GM19438 (cell line): ENCODE results near the gene PMFBP1.
A peak's percentile ranks its signal among the peaks of the same experiment; 100 is the strongest.
"Not testable (repeated sequence)": the region's sequence is repeated elsewhere in the genome, so short reads cannot be mapped to it uniquely, and the experiment has no call there.

Source experiments
- ATAC-seq: cut with Tn5 transposase; IDR thresholded peaks from one replicate; pipeline ENCODE4 v1.9.1; 2021; ENCODE audit warnings: low read depth; ENCODE audit not compliant: unreplicated experiment

The PMFBP1 gene

DNA sequence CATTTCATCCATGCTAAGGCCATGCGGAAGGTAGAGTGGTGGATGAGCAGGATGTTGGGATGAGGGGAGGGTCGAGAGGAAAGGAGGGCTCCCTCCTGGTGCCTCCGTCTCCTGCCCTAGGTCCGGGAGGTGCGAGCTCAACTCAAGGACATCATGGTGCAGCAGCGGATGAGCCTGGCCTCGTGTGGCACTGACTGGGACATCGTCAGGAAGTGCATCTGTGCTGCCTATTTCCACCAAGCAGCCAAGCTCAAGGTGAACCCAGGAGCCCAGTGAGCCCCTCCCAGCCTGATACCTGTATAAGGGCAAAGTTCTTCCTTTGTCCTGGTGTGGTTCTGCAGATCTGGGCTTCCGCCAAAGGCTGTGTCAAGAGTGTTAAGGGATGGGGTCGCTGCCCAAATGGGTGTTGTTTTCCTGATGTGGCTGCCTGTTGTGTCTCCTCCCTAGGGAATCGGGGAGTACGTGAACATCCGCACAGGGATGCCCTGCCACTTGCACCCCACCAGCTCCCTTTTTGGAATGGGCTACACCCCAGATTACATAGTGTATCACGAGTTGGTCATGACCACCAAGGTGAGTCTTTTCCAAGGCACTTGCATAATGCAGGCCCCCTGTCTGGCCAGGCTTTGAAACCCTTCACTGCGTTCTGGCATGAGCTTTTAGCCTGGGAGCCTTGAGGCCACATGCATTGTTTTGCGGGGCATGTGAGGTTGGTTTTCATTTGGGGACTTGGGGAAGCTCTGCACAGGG lies 63.4 kb downstream of the PMFBP1 start:
- no peak for ATAC-seq

DNA sequence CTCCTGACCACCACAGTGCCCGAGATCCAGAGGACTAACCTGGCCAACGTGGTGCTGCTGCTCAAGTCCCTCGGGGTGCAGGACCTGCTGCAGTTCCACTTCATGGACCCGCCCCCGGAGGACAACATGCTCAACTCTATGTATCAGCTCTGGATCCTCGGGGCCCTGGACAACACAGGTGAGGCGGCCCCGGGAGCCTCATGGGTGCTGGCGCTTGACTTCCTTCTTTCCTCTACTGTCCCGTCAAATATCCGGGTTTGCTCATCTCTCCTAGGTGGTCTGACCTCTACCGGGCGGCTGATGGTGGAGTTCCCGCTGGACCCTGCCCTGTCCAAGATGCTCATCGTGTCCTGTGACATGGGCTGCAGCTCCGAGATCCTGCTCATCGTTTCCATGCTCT lies 64.6 kb downstream of the PMFBP1 start:
- ATAC-seq: no peak

DNA sequence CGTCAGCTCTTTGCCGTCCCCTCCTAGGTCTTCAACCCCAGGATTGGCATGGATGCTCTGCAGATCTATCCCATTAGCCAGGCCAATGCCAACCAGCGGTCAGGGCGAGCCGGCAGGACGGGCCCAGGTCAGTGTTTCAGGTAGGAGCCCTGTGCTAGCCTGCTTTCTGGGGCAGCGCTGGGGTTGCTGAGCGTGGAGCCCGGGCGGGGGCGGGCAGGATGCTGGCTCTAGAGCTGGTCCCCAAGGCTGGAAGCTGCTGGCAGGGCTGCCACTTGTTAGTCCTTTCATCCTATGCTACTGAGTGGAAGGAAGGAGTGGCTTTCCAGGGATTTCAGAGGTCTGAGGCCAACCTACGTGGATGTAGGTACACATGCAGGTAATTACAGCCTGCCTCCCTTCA lies 66.0 kb downstream of the PMFBP1 start:
- ATAC-seq: no peak

DNA sequence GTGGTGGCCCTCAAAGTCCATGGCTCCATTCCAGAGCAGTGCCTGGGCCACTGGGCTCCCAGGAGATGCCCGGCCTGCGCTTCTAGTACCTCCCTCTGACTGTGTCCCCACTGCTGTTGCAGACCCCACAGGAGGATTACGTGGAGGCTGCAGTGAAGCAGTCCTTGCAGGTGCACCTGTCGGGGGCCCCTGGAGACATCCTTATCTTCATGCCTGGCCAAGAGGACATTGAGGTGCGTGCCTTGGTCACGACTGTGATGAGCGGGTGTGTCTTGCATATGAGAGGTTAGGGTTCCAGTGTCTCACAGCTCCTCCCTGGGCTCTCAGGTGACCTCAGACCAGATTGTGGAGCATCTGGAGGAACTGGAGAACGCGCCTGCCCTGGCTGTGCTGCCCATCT lies 67.0 kb downstream of the PMFBP1 start:
- no peak for ATAC-seq

DNA sequence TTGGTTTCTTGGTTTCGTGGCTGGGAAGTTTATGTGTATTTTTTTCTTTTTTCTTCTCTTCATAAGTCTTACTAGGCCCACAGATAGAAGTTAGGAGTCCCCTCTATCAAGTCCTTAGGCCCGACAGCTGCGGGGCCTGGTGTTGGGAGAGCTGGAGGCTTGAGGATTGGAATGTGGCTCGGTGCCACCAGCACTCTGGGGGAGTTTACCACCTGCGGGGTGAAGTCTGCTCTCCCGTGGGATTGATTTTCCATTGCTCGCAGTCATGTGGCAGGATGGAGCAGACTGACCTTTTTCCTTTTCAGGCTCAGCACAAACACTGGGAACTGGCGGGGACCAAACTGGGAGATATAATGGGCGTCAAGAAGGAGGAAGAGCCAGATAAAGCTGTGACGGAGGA lies 70.8 kb downstream of the PMFBP1 start:
- ATAC-seq: no peak

DNA sequence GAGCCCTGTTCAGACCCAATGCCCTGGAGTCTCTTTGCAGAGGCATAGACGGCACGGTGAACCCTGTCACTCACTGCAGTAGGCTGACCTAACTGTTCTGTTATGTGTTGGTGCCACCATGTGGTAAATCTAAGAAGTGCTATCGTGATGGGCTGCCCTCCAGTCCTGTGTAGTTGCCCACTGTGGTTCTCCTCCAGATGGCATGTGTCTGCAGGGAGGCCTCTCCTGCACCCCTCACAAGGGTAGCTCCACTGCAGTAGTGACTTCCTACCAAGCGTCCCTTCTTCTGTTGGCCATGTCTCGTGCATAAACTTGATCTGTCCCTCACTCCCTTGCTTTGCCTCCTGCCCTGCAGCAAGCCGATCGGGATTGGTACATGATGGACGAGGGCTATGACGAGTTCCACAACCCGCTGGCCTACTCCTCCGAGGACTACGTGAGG lies 72.6 kb downstream of the PMFBP1 start:
- peak; percentile 76 for ATAC-seq

DNA sequence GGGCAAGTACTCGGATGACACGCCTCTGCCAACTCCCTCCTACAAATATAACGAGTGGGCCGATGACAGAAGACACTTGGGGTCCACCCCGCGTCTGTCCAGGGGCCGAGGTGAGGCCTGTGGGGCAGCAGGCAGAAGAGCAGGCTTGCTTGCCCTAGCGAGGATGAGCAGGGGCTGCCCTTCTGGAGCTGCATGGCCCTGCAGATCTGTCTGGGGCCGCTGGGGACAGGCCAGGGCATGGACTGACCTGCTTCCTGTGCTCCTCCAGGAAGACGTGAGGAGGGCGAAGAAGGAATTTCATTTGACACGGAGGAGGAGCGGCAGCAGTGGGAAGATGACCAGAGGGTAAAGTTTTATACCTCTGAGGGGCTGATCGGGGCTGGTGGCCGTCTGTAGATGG lies 73.0 kb downstream of the PMFBP1 start:
- ATAC-seq: no peak

DNA sequence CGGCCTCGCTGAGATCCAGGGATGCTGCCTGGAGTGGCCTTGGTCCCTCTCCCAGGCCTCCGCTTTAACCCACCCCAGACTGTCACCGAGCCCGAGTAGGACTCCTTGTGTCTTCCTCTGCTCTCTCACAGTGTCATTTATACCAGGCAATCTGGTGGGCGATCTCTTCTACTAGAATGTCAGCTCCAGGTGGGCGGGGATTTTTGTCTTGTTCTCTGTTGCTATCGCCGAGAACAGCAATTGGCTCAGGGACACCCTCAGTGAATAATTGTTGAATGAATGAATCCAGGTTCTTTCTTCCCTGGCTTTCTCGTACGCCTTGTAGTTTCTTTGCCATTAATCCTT lies 77.7 kb downstream of the PMFBP1 start:
- ATAC-seq: peak; percentile 3

DNA sequence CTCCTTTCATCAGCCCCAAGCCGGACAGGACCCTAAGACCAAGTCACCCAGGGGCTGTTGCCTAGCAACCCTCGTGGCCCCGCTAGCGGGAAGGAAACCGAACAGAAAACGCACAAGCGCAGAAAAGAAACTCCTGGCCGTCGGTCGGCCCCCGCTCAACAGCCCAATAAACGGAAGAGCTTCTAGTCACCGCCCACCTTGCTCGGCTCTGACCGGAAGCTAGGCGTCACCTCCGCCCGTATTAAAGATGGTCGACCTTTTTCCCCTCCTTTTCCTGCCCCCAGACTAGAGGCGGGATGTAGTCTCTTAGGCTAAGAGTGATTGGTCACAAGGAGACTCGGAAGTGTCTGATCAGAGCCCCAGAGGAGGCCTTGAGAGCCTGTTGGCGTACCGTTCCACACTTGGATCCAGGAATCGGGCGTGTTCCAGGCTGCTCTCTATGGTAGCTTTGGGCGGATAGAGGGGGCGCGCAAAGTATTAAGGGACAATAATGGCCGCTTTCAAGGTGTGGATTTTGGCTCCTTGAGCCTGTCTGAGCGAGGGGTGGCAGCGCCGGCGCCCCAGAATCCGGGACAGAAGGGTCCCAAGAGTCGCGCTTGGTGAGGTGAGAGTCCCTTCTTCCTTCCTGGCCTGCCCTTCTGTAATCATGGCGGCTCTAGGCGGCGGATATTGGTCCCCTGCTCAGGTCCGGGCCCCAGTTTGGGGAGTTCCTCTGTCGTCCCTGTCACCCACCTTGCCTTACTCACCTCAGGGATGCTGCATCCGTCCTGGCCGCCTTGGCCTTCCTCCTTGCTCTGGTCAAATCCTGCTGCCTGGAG lies 78.3 kb downstream of the PMFBP1 start, which contains the start of the genes DHX38 and TXNL4B:
Gene DHX38, plus strand, starts transcription at position 400 of the 818 bp plus-strand sequence. CDS start 2,311 bp downstream, outside the sequence.
Gene TXNL4B, minus strand, starts transcription at position 173 of the 818 bp plus-strand sequence. CDS start 2,871 bp downstream, outside the sequence.
- peak; percentile 98 for ATAC-seq

DNA sequence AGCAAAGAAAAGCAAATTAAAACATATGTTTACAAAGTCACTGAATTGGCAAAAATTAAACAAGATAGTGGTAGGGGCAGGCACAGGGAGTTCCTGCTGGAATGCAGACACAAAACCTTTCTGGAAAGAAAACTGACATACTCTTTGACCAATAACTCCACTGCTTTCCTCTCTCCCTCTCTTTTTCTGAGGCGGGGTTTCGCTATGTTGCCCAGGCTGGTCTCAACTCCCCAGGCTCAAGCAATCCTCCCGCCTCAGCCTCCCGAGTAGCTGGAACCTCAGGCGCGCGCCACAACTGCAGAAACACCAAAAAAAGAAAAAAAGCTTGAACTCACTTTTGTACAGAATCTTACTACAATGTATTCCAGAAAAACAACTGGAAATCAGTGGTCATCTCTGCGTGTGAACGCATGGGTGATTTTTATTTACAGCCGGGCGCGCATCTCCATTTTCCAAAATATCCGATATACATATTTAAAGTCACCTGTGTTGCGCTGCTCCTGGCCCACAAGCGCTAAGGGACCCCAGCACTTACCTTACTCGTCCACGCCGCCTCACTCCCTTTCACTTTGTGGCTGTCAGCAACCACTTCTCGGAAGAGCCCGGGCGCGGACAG lies 79.0 kb downstream of the PMFBP1 start:
- ATAC-seq: no peak

DNA sequence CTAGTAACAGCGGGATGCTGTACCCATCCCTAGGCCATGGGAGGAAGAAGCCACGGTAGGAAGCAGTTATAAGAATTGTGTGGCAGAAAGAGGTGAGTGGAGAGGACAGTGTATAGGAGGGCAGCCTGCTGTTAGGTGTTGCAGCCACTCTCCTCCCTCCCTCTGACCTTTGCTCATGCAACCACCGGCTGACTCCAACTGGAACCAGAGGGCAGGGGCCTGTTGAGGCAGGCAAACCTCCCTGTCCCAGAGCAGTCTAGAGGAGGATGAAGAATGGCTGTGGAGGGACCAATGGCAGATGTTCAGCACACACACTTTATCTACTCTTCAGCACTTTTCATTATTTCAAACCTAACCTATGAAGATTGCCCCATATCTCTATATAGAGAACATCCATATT lies 80.7 kb downstream of the PMFBP1 start:
- ATAC-seq: no peak

DNA sequence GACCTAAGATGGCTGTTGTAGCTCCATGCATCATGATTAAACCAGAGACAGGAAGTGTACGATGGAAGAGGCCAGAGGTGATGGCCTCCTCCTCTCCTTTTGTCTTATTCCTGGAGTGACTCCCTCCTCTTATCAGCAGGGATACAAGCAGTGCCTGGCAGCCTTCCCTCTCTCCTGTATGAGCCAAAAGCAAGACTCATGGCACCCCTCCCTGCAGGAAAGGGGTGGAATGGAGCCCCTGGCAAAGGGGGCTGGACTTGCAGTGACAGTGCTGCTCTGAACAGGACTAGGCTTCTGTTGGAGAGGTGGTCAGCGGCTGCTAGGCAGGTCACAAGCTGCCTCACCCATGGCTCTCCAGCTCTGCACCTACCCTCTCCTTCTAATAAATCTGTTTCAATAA lies 87.0 kb downstream of the PMFBP1 start:
- no peak for ATAC-seq

DNA sequence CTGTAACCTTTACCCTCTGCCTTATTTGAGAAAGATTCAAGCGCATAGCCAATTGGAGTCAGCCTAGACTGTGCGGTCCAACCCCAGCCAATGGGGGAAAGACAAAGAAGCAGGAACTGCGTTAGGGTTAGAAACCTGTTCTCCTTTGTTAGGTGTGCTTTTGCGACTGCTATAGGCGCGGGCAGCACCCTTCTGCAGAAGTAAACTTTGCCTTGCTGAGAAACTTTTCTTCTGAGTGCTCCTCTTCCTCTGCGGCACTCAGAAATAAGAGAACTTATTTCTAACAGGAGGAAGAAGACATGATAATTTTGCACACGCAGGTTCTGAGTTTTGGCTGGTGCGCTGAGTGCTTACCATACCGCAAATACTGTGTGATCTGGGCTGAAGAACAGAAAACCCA lies 87.5 kb downstream of the PMFBP1 start:
- ATAC-seq: no peak

DNA sequence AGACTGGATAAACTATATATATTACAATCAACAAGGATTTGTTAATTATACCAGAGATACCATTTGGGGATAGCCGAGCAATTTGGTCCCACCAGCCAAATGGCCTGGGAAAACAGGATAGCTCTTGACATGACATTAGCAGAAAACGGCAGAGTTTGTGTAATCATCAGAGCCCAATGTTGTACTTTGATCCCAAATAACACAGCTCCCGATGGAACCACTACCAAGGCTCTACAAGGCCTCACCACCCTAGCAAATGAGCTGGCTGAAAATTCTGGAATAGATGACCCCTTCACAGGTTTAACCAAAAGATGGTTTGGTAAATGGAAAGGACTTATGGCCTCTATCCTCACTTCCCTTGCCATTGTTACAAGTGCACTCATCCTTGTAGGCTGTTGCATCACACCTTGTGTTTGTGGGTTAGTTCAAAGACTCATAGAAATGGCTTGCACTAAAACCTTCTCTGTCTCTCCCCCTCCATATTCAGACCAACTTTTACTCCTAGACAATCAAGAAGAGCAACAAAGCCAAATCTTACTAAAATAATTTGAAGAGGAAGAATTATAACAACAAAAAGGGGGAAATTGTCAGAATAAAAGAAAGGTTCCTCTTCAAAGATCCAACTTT lies 88.1 kb downstream of the PMFBP1 start:
- no peak for ATAC-seq

DNA sequence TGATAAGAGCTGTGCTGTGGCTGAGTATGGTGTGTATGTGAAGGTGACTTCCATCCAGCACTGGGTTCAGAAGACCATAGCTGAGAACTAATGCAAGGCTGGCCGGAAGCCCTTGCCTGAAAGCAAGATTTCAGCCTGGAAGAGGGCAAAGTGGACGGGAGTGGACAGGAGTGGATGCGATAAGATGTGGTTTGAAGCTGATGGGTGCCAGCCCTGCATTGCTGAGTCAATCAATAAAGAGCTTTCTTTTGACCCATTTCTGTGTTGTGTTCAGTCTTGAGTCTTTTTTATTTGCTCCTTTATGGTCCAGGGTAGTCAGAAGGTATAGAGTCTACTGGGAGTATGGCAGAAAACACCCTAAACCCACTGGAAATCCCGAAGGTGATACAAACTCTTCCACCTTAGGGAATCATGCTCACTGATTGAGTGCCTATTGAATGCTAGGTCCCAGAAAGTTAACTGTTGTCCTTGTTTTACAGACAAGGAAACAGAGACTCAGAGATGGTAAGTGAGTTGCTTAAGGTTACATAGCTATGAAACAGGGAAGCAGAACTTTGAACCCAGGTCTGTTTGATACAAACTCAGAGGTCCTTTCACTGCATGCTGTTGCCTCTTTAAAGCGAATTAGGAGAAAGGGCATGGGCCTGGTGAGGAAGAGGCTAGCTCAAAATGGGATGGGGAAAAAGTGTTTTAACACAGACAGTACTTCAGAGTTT lies 94.8 kb downstream of the PMFBP1 start:
- not testable (repeated sequence) for ATAC-seq

DNA sequence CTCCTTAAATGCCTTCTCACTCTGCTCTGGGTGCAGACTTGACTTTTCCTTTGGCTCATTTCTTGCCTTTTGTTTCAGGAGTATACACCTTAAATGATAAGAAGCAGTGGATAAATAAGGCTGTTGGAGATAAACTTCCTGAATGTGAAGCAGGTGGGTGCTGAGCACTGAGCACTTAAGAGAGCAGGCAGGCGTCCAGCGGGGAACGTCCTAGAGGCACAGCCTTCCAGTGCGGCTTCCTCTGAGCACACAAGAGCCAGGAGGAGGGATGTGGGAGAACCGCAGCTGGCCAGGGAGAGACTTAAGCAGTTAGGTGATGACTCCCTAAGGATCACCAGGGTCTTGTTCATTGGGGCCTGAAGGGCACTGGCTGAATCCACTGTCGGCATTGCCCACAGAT lies 96.9 kb downstream of the PMFBP1 start:
- not testable (repeated sequence) for ATAC-seq

DNA sequence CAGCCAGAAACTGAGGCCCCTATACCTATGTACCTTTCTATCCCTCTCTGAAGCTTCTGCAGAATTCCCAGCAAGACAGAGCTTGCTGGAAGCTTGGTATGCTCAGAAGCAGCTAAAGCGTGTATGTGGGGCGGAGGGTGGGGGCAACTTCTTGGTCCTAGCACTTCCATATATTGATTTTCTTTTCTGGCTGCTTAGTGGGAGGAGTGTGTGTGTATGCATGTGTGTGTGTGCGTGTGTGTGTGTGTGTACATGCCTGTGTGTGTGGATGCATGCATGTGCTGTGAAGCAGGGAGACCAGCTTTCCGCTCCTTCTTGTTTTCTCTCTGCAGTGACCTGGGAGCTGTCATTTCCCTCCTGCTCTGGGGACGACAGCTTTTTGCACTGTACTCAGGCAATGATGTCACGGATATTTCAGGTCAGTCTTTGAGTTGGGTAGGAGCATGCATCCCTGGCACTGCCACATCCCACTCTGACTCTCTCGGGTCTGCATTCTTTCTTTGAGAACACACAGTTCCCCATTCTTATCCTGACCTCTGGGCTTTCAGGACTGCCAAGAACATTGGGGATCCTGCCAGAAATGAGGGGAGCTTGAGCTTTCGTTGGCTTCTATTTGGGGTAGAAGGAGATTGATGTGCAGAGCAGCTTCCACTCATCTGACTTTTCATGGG lies 98.3 kb downstream of the PMFBP1 start:
- ATAC-seq: no peak

DNA sequence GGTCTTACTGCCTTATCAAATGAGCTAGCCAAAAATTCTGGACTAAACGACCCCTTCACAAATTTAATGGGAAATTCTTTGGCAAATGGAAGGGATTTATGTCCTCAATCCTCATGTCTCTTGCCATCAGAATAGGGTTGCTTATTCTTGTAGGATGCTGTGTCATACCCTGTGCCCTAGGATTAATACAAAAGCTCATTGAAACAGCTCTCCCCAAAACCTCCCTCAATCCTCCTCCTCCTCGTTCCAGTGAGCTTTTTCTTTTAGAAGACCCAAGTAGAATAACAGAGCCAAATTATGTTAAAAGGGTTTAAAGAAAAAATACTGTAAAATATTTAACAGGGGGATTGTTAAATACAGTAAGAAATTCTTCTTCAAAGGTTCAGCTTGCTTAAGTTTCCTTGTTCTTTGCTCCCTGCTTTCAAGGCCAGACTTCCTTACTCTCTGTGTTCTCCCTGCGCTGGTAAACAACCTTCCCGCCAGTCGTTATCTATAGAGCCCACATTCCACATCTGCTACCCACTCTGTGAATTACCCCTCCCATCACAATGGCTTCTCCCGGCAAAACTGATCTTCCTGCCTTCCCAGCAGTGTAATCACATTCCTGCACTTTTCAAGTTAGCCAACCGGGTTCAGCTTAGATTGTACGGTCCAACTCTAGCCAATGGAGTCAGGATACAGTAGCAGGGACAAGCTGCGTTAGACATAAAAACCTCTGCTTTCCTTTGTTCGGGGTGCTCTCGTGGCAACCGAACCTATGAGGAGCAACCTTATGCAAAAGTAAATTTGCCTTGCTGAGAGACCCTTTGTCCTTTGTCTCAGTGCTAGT lies 99.2 kb downstream of the PMFBP1 start:
- ATAC-seq: no peak
